Immature natural killer cell (primary cell): ENCODE data around the gene TRMT61A. TPM values are rescaled to one million over a fixed set of nuclear protein-coding genes. Genes with fewer than 3 reads are reported as not detected.
"Not testable (repeated sequence)": the region's sequence is repeated elsewhere in the genome, so short reads cannot be mapped to it uniquely, and the experiment has no call there.

Source experiments
- DNase-seq, 3 donors: peaks; one replicate each; pipeline ENCODE4 v3.0.0; 2022; ENCODE audit warnings: mixed read lengths in 1 of 3
- H3K27ac Mint-ChIP-seq, 6 donors: one replicate each; pipeline ENCODE4 v1.8.0; 2020; ENCODE audit warnings: mixed read lengths in 6 of 6, mild to moderate bottlenecking in 5 of 6, inconsistent platforms in 4 of 6, moderate library complexity in 3 of 6
- H3K27me3 Mint-ChIP-seq, 3 donors: one replicate each; pipeline ENCODE4 v1.8.0; 2020 to 2021; ENCODE audit warnings: low read depth in 3 of 3, mild to moderate bottlenecking in 3 of 3, mixed read lengths in 3 of 3, moderate library complexity in 3 of 3, inconsistent platforms in 1 of 3
- H3K36me3 Mint-ChIP-seq, 3 donors: one replicate each; pipeline ENCODE4 v1.8.0; 2020; ENCODE audit warnings: mixed read lengths in 3 of 3, inconsistent platforms in 2 of 3, mild to moderate bottlenecking in 2 of 3
- H3K4me1 Mint-ChIP-seq, 2 donors: one replicate each; pipeline ENCODE4 v1.8.0; 2020; ENCODE audit warnings: inconsistent platforms in 2 of 2, mild to moderate bottlenecking in 2 of 2, mixed read lengths in 2 of 2, moderate library complexity in 1 of 2
- H3K4me3 Mint-ChIP-seq, 5 donors: one replicate each; pipeline ENCODE4 v1.8.0; 2020; ENCODE audit warnings: mild to moderate bottlenecking in 5 of 5, mixed read lengths in 5 of 5, inconsistent platforms in 3 of 5, moderate library complexity in 3 of 5
- H3K9me3 Mint-ChIP-seq, 6 donors: one replicate each; pipeline ENCODE4 v1.8.0; 2020; ENCODE audit warnings: mild to moderate bottlenecking in 6 of 6, mixed read lengths in 6 of 6, inconsistent platforms in 4 of 6, moderate library complexity in 3 of 6
- polyA plus RNA-seq, 3 donors: library from polyadenylated mRNA; unstranded; fragments of 300-500 nt; fragmentation: Illumina TruSeq; gene quantifications; one replicate each; pipeline ENCODE4 v1.2.3, GENCODE V29; 2021

TRMT61A gene
- polyA plus RNA-seq, 3 donors from 2014 or later, result 1.4 to 7.7 (median 5.0) TPM

DNA sequence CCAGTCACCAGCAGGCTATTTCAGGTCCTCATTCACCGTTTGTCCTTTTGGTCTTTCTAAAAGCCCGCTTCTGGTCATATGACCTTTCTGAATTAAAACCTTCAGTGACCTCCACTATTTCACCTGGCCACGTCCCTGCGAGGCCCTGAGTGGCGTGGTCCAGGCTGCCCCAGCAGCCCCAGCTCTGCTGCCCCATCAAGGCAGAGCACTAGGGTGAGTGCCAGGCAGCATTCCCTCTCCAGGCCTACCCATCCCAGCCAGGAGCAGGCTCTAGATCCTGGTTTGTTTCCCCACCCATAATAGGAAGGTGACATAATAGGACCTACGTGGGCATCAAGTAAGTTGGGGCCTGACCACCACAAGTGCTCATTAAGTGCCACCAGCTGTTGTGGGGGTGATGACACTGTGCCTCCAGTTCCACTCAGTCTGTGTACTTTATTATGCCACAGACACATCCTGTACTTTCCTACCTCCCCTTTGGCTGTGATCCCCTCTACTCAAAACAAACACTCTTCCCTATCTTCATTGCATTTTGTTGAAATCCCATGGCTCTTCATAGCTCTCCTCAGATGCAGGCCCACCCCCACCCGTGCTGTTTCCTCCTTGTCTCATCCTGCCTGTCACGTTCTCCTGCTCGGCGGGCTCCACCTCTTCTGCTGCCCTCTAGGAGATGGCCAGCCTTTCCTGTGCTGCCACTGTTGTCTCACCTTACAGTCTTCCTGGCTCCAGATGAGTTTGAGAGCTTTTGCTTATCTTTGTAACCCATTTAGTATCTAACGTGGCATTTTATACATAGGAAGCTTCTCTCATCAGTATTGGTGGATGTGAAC lies 27.7 kb upstream of the TRMT61A start:
- DNase-seq, result no peak
- Mint-ChIP-seq H3K27me3 (peaks cover 6 to 9% (median 7%) of the 10 kb centered on the region in 3 donors), H3K4me3 (no peak overlapping the region), H3K36me3 (peaks cover 15 to 46% (median 32%) of the 10 kb centered on the region in 3 donors), H3K4me1 (peaks cover 10 to 14% of the 10 kb centered on the region in 2 donors), H3K9me3 (no peaks in the 10 kb centered on the region), H3K27ac (peak overlapping the region in 3 of 6 donors; percentile 19 to 32 (median 29))

DNA sequence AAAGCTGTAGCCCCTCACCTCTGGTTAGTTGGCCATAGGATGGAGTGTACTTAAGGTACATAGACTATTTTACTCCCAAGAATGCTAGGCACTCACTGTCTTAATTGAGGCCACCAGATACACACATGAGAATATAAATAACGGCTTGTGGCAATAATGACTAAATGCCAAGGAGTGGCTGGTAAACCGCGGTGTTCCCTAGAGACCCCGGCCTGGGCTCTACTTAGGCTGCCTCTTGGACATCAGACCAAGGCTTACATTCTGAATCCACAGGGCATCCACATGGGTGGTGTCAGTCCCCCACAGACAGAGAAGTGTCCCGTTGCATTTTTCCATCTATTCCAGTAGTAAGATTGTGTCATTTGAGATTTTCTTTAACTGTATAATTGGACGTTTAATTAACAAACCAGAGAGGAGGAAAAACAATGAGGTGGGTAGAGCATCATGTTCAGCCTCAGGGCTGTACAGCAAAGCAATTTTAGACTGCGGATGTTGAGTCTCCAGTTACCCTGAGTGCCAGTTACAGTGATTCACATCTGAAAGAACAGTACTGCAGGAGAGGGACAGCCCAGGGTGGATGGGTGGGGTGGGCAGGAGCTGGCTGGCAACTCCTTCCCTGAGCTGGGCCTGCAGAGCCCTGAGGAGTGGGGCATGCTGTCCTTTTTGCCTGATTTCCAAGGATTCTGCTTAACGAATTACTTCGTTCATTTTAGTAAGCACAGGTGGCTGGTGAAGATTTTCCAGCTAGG lies 26.9 kb upstream of the TRMT61A start:
- no peak overlapping the region for H3K4me3 Mint-ChIP-seq
- H3K9me3 Mint-ChIP-seq, result no peaks in the 10 kb centered on the region
- peak overlapping the region in 1 of 6 donors; percentile 19 for H3K27ac Mint-ChIP-seq
- peaks cover 15 to 48% (median 32%) of the 10 kb centered on the region in 3 donors for H3K36me3 Mint-ChIP-seq
- H3K27me3 Mint-ChIP-seq, result peaks cover 6 to 9% (median 7%) of the 10 kb centered on the region in 3 donors
- peaks cover 10 to 14% of the 10 kb centered on the region in 2 donors for H3K4me1 Mint-ChIP-seq
- DNase-seq, result no peak

DNA sequence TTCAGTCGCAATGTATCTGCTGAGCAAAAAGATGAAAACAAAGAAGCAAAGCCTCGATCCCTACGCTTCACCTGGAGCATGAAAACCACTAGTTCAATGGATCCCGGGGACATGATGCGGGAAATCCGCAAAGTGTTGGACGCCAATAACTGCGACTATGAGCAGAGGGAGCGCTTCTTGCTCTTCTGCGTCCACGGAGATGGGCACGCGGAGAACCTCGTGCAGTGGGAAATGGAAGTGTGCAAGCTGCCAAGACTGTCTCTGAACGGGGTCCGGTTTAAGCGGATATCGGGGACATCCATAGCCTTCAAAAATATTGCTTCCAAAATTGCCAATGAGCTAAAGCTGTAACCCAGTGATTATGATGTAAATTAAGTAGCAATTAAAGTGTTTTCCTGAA lies 26.1 kb upstream of the TRMT61A start:
- H3K27ac Mint-ChIP-seq, result no peak overlapping the region
- H3K27me3 Mint-ChIP-seq, result peaks cover 8 to 11% (median 9%) of the 10 kb centered on the region in 3 donors
- H3K4me1 Mint-ChIP-seq, result peaks cover 10 to 14% of the 10 kb centered on the region in 2 donors
- peaks cover 19 to 54% (median 32%) of the 10 kb centered on the region in 3 donors for H3K36me3 Mint-ChIP-seq
- H3K4me3 Mint-ChIP-seq, result no peak overlapping the region
- H3K9me3 Mint-ChIP-seq, result no peaks in the 10 kb centered on the region
- no peak for DNase-seq

DNA sequence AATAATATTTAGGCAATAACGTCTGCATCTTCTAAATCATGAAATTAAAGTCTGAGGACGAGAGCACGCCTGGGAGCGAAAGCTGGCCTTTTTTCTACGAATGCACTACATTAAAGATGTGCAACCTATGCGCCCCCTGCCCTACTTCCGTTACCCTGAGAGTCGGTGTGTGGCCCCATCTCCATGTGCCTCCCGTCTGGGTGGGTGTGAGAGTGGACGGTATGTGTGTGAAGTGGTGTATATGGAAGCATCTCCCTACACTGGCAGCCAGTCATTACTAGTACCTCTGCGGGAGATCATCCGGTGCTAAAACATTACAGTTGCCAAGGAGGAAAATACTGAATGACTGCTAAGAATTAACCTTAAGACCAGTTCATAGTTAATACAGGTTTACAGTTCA lies 25.7 kb upstream of the TRMT61A start:
- no peaks in the 10 kb centered on the region for H3K9me3 Mint-ChIP-seq

DNA sequence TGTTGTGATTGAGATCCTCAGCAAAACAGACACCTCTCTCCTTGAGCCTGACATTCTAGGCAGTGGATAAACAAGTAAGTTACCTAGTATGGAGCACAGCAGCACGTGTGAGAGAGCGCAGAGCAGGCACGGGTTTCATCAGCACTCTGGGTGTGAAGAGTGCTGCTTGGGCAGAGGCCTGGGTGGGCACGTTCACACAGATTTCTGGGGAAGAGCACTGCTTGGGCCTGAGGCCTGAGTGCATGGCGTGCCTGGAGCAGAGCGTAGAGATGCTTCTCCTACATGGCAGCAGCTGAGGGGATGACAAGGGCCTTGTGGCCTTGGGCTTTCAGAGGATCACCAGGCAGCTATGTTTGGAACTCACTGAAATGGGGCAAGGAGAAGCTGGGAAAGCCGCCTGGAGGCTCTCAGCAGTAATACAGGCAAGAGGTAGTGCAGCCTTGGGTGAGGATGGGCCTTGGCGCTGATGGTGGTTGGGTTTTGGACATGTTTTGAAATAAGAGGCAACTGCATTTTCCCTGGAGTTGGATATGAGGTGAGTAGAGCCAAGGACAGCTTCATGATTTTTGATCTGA lies 23.9 kb upstream of the TRMT61A start:
- no peak for DNase-seq
- Mint-ChIP-seq H3K4me3 (no peak overlapping the region), H3K27me3 (peaks cover 7 to 13% (median 8%) of the 10 kb centered on the region in 3 donors), H3K36me3 (peaks cover 19 to 48% (median 39%) of the 10 kb centered on the region in 3 donors), H3K27ac (peak overlapping the region in 2 of 6 donors; percentile 60 to 66), H3K4me1 (peaks cover 8% of the 10 kb centered on the region in 2 donors), H3K9me3 (no peaks in the 10 kb centered on the region)

More for the DNA sequence above, 25.7 kb upstream of the TRMT61A start:
- H3K27ac Mint-ChIP-seq, result no peak overlapping the region
- H3K27me3 Mint-ChIP-seq, result peaks cover 8 to 12% (median 9%) of the 10 kb centered on the region in 3 donors
- peaks cover 19 to 54% (median 32%) of the 10 kb centered on the region in 3 donors for H3K36me3 Mint-ChIP-seq
- H3K4me3 Mint-ChIP-seq, result no peak overlapping the region
- DNase-seq, result no peak
- H3K4me1 Mint-ChIP-seq, result peaks cover 10 to 14% of the 10 kb centered on the region in 2 donors

DNA sequence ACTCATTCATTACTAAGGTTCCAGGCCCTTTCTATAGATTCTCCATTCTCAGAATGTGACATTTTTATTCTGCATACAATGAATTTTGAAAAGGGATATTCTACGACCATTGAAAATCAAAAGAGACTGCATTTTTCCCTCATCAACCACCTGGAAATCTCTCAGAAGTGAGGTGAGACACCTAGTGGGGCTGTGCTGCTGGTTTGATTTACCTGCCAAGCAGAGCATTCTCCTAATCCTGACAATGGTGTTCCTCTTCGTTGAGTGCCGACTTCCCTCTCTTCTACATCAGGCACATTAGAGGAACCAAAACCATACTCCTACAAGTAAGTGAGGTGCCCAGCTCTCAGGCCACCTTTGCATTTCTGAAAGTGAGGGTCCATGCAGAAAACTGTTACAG lies 21.2 kb upstream of the TRMT61A start:
- peaks cover 0 to 2% of the 10 kb centered on the region in 2 donors for H3K4me1 Mint-ChIP-seq
- H3K9me3 Mint-ChIP-seq, result no peaks in the 10 kb centered on the region
- H3K27me3 Mint-ChIP-seq, result peaks cover 3 to 10% (median 8%) of the 10 kb centered on the region in 3 donors
- H3K4me3 Mint-ChIP-seq, result no peak overlapping the region
- DNase-seq, result no peak
- peaks cover 13 to 36% (median 24%) of the 10 kb centered on the region in 3 donors for H3K36me3 Mint-ChIP-seq
- H3K27ac Mint-ChIP-seq, result peak overlapping the region in 1 of 6 donors; percentile 23

DNA sequence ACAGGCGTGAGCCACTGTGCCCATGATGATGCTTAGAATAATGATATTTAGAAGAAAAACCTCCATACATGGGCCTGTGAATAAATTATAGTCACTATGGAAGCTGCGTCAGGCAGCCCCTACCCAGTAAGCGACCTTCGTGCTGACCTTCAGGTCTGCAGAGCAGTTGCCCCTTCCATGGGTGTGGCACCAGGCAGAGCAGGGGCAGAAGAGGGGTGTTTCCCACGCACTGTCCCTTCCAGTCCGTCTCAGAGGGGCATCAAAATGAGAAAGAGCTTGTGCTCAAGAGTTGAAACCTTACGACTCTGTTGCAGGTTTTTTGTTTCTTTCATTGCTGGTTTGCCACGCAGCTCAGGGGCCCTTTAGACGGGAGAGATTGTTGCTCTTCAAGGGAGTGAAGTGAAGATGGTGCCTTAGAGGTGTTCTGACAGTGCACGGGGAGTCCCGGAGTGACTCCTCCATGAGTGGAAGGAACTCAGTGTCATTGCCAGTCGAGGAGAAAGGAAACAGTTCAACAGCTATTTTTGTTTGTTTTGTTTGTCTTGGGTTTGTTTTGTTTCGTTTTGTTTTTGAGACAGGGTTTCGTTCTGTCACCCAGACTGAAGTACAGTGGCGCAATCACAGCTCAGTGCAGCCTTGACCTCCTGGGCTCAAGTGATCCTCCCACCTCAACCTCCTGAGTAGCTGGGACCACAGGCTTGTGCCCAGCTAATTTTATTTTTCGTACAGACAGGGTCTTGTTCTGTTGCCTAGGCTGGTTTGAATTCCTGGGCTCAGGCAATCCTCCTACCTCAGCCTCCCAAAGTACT lies 20.3 kb upstream of the TRMT61A start:
- H3K36me3 Mint-ChIP-seq, result peaks cover 8 to 26% (median 19%) of the 10 kb centered on the region in 3 donors
- peaks cover 0 to 2% of the 10 kb centered on the region in 2 donors for H3K4me1 Mint-ChIP-seq
- DNase-seq, result no peak
- peaks cover 3 to 10% (median 8%) of the 10 kb centered on the region in 3 donors for H3K27me3 Mint-ChIP-seq
- H3K9me3 Mint-ChIP-seq, result no peaks in the 10 kb centered on the region
- H3K27ac Mint-ChIP-seq, result peak overlapping the region in 1 of 6 donors; percentile 12
- H3K4me3 Mint-ChIP-seq, result no peak overlapping the region

DNA sequence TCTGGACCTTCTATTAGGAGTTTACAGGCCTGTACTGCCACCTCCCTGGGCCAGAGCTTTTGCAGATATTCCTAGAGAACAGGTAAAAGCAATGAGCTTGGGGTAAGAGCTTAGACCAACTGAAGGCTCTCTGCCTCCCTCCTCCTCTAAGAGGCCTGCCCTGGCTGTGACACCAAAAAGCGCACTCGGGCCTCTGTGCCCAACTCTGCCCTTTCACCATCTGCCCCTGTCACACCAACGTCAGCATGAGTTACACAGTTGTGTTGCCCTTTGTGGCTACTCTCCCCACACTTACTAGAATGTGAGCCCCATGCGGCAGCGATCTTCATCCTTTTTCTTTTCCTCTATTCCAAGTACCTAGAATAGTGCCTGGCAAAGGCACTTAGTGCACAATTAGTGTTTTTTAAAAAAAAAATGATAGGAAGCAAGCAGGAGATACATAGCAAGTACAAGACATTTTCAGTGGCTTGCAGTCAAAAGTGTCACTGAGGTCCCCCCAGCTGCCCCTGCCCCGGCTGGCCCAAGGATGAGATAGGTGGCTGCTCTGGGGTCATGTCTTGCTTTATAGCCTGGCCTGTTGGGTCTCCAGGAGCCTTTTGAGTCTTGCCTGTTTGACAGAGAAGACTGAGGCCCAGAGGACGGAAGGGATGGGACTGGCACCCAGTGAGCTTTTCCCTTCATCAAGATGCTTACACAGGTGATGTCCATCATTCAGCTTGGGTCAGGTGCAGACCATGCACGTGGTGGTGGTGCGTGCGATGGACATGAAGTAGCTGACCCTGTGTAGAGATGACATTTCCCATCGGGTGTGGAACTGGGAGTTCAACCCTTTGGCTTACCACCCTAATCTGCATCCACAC lies 18.9 kb upstream of the TRMT61A start:
- no peak for DNase-seq
- no peak overlapping the region for H3K4me3 Mint-ChIP-seq
- peaks cover 1 to 8% (median 6%) of the 10 kb centered on the region in 3 donors for H3K27me3 Mint-ChIP-seq
- H3K9me3 Mint-ChIP-seq, result no peaks in the 10 kb centered on the region
- H3K4me1 Mint-ChIP-seq, result peaks cover 0 to 2% of the 10 kb centered on the region in 2 donors
- peaks cover 8 to 17% (median 10%) of the 10 kb centered on the region in 3 donors for H3K36me3 Mint-ChIP-seq
- H3K27ac Mint-ChIP-seq, result peak overlapping the region in 3 of 6 donors; percentile 9 to 61 (median 40)

DNA sequence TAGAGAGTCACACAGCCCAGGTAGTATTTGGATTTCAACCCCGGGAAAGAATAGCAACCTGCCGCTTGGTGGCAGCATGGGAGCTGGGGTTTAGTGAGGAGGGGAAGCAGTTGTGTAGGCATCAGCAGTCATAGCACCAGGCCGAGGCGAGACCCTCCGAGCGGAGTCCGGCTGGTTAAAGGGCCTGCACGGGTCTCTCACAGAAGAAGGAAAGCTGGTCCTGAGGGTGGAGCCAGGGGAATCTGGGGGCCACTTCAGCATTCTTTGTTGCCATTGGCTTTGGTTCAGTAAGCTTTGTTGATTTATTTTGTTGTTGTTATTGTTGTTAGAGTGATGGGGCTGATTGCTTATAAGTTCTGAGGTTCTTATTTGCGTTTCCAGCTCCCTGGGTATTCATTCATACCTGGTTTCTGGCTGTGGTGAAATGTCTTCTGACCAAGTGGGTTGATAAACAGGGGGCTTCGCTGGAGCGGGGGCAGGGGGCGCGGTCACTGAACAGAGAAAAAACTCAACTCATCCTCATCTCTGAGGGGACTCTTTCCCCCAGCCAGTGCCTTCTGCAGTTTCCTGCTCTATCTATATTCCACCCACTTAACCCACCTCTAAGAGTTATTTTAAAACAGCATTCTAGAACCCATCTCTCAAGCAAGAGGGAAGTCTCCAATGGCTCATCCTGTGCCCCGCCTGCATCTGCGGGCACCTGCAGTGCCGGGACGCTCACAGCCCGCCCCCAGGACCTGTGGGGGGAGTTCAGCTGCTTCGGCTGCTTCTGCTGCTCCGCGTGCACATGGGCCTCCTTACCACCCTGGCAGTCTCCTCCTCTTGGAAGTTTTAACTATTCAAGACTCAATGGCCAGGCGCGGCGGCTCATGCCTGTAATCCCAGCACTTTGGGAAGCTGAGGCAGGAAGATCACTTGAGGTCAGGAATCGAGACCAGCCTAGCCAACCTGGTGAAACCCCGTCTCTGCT lies 18.0 kb upstream of the TRMT61A start:
- no peaks in the 10 kb centered on the region for H3K9me3 Mint-ChIP-seq
- H3K4me1 Mint-ChIP-seq, result peaks cover 0 to 2% of the 10 kb centered on the region in 2 donors
- peak overlapping the region in 1 of 6 donors; percentile 61 for H3K27ac Mint-ChIP-seq
- peaks cover 0 to 8% (median 6%) of the 10 kb centered on the region in 3 donors for H3K27me3 Mint-ChIP-seq
- peaks cover 4 to 11% (median 7%) of the 10 kb centered on the region in 3 donors for H3K36me3 Mint-ChIP-seq
- H3K4me3 Mint-ChIP-seq, result no peak overlapping the region
- no peak for DNase-seq

DNA sequence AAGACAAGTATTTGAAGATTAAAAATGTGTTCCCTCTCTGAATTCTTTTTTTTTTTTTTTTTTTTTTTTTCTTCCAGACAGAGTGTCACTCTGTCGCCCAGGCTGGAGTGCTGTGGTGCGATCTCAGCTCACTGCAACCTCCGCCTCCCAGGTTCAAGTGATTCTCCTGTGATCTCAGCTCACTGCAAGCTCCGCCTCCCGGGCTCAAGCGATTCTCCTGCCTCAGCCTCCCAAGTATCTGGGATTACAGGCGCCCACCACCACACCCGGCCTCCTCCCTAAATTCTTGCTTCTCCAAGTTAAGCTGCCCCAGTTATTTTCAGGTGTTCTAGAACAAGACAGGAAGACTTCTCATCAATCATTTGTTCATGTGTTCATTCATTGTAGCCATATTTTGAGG lies 16.8 kb upstream of the TRMT61A start:
- H3K4me1 Mint-ChIP-seq, H3K36me3 Mint-ChIP-seq, H3K27me3 Mint-ChIP-seq, H3K27ac Mint-ChIP-seq, DNase-seq, H3K4me3 Mint-ChIP-seq, H3K9me3 Mint-ChIP-seq: not testable (repeated sequence)

DNA sequence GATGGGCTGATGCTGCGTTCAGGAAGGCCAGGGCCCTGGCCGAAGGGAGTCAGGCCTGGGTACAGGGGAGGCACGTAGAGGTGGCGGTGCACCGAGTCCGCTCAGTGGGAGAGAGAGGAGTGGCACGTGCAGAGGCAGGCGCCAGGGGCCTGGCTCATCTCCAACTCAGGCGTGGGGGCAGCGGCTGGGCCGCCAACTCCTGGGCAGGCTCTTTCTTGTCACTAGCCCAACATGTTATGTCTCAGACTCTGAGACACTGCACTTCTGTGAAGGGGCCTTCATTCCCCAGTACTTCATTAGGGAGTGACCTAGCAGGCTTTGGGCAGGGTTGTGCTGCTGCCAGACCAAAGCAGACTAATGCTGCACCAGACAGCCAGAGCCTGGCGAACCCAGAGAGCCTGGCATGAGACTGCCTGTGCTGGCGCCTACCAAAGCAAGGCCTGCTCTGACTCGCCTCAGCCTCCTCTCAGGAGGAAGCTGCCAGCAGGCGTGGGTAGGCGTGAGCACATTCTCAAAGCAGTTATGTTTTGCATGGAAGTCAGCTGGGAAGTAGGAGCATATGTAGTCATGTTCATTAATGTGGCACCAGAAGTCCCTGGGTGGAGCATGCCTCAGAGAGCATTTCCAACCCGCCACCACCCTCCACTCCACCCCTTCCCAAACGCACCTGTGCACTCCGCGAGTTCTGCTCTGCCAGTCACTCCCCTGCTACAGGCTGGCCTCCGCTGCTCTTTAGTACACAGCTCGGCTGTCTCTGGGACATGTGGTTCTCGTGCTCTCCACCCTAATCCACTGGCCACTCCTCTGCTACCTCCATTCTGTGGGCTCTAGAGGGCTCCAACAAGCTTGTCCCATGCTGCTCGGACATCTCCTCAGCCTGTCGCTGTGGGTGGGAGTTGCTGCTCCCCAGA lies 16.0 kb upstream of the TRMT61A start:
- Mint-ChIP-seq H3K27me3 (peaks cover 2 to 8% (median 2%) of the 10 kb centered on the region in 3 donors), H3K4me1 (peaks cover 0 to 2% of the 10 kb centered on the region in 2 donors), H3K36me3 (peaks cover 0 to 7% (median 3%) of the 10 kb centered on the region in 3 donors), H3K27ac (no peak overlapping the region), H3K9me3 (no peaks in the 10 kb centered on the region), H3K4me3 (no peak overlapping the region)
- DNase-seq, result no peak
